ENCODE results near the gene NFYA. TPM values are rescaled to one million over a fixed set of nuclear protein-coding genes. Genes with fewer than 3 reads are reported as not detected.

Gene NFYA
- total RNA-seq, 1 experiment from 2014 or later: 43.0 TPM

GRCh38 chr6:41074692-41075436 is 2.1 kb downstream of the NFYA start:
- H3K36me3 Mint-ChIP-seq (ENCODE audit: insufficient read depth in 1 of 3, low read depth in 3 of 3): peaks cover 7 to 36% (median 21%) of the 10 kb centered on the region in 3 experiments; a peak in 6 of 7 replicates
- TF ChIP-seq CTCF (conservative IDR thresholded peaks at IDR 0.05): no peak
- Histone ChIP-seq H3K27me3 (ENCODE audit: insufficient read depth, low read length) (no peaks in the 10 kb centered on the region), H3K18ac (ENCODE audit: insufficient read length, low read depth, low read length) (no peak overlapping the region), H3K4me2 (ENCODE audit: insufficient read depth, insufficient read length, low read length) (peak overlapping the region; percentile 100), H3K4ac (ENCODE audit: low read depth, low read length) (no peak overlapping the region), H3K14ac (ENCODE audit: insufficient read depth, low read length) (no peak overlapping the region), H2BK5ac (ENCODE audit: insufficient read length, low read length) (no peak overlapping the region), H3K23me2 (ENCODE audit: insufficient read length, low read depth, low read length, poor library complexity, severe bottlenecking) (peaks cover 9% of the 10 kb centered on the region), H2BK15ac (ENCODE audit: low read depth, low read length) (no peak overlapping the region), H3K4me1 (ENCODE audit: insufficient read depth, low read length) (no peaks in the 10 kb centered on the region), H3K9ac (ENCODE audit: extremely low read depth, insufficient read length, low read length) (no peak overlapping the region), H2BK12ac (ENCODE audit: insufficient read length, low read depth, low read length) (no peak overlapping the region), H4K91ac (ENCODE audit: insufficient read length, low read depth, low read length) (no peak overlapping the region), H3K27ac (ENCODE audit: insufficient read length, low read depth, low read length) (no peak overlapping the region), H2BK20ac (ENCODE audit: low read depth, low read length, poor library complexity, severe bottlenecking) (no peak overlapping the region), H3K9me3 (ENCODE audit: control insufficient read depth, low read depth, low read length) (no peaks in the 10 kb centered on the region), H4K20me1 (ENCODE audit: control insufficient read depth, insufficient read depth, insufficient read length) (no peaks in the 10 kb centered on the region), H2AK5ac (ENCODE audit: insufficient read length, low read length) (no peak overlapping the region), H3K79me2 (ENCODE audit: insufficient read depth, low read length) (peaks cover 41% of the 10 kb centered on the region), H3K56ac (ENCODE audit: insufficient read length, low read depth, low read length) (no peak overlapping the region), H3K79me1 (ENCODE audit: insufficient read depth, low read depth, low read length, poor library complexity, severe bottlenecking) (peaks cover 5% of the 10 kb centered on the region), H3K23ac (ENCODE audit: insufficient read length, low read depth, low read length) (no peak overlapping the region), H3T11ph (ENCODE audit: low read length) (no peak overlapping the region), H4K5ac (ENCODE audit: insufficient read length, low read depth, low read length) (no peak overlapping the region), H2AFZ (ENCODE audit: low read length) (no peak overlapping the region), H2BK120ac (ENCODE audit: low read depth, low read length, poor library complexity, severe bottlenecking) (no peak overlapping the region), H4K8ac (replicated peaks; ENCODE audit: insufficient read length, low read depth, low read length) (no peak overlapping the region)
- WGBS (ENCODE audit: extremely low coverage, insufficient read length, low lambda C conversion rate): no CpG with 5 or more reads among the region's 11 CpGs
- no peaks in the 10 kb centered on the region for H3K27me3 Mint-ChIP-seq (ENCODE audit: low read depth)
- H3K27ac Mint-ChIP-seq: peak overlapping the region in 2 of 3 experiments; percentile 1 to 92; a peak in 4 of 7 replicates
- peaks cover 35 to 38% of the 10 kb centered on the region in 2 experiments for H3K4me1 Mint-ChIP-seq
- no peak for DNase-seq
- H3K9me3 Mint-ChIP-seq: no peaks in the 10 kb centered on the region; a peak in 1 of 5 replicates
- peak overlapping the region; percentile 91 to 92 for H3K4me3 Mint-ChIP-seq

Measured in H9 (cell line).